GM12878 (cell line): ENCODE data around the gene SACM1L. TPM values are rescaled to one million over a fixed set of nuclear protein-coding genes. Genes with fewer than 3 reads are reported as not detected.

Experiments used
- BHLHE40 ChIP-seq, 2 experiments: fragments of 450-650 bp in 1 of 2; IDR thresholded peaks; 2 replicates each; pipeline ENCODE4 v1.6.1; 2011 to 2017; ENCODE audit warnings: low read depth in 2 of 2, borderline replicate concordance in 1 of 2, improper control_type of control experiment in 1 of 2, low read length in 1 of 2, mild to moderate bottlenecking in 1 of 2
- CEBPB ChIP-seq, 2 experiments: fragments of 150-350 bp in 1 of 2; IDR thresholded peaks; 2 replicates each; pipeline ENCODE4 v1.6.1; 2012 to 2014; ENCODE audit warnings: low read depth in 2 of 2, low read length in 2 of 2, borderline replicate concordance in 1 of 2, inconsistent platforms in 1 of 2
- CHD4 ChIP-seq: fragments of 200-600 bp; sonication (generic); IDR thresholded peaks from 2 replicates; pipeline ENCODE4 v1.6.1; 2016; ENCODE audit warnings: mild to moderate bottlenecking
- CREB1 ChIP-seq: IDR thresholded peaks from 2 replicates; pipeline ENCODE4 v1.6.1; 2012; ENCODE audit warnings: low read depth, mild to moderate bottlenecking, inconsistent platforms
- CREM ChIP-seq: IDR thresholded peaks from 2 replicates; pipeline ENCODE4 v1.6.1; 2014; ENCODE audit warnings: antibody characterized with exemption, low read depth
- EP300 ChIP-seq, 2 experiments: fragments of 150-350 bp in 1 of 2; IDR thresholded peaks; 2 replicates each; pipeline ENCODE4 v1.6.1; 2011 to 2012; ENCODE audit warnings: low read depth in 2 of 2, low read length in 2 of 2, borderline replicate concordance in 1 of 2, improper control_type of control experiment in 1 of 2, inconsistent platforms in 1 of 2; ENCODE audit not compliant: control insufficient read depth in 1 of 2
- ETV6 ChIP-seq, 2 experiments: fragments of 450-650 bp in 1 of 2; IDR thresholded peaks in 1 of 2; conservative IDR thresholded peaks in 1 of 2; 2 replicates each; pipeline ENCODE4 v1.6.1; 2014; ENCODE audit warnings: antibody characterized with exemption in 1 of 2, borderline replicate concordance in 1 of 2, low read depth in 1 of 2, mild to moderate bottlenecking in 1 of 2, moderate library complexity in 1 of 2
- MTA3 ChIP-seq: IDR thresholded peaks from 2 replicates; pipeline ENCODE4 v1.6.1; 2012; ENCODE audit warnings: low read length, inconsistent platforms, borderline replicate concordance
- NFIC ChIP-seq: IDR thresholded peaks from 2 replicates; pipeline ENCODE4 v1.6.1; 2012; ENCODE audit warnings: low read depth, mild to moderate bottlenecking, inconsistent platforms, low read length, moderate library complexity
- NFYA ChIP-seq: IDR thresholded peaks from 2 replicates; pipeline ENCODE4 v1.6.1; 2011; ENCODE audit warnings: low read depth, mild to moderate bottlenecking, low read length, improper control_type of control experiment, borderline replicate concordance
- PAX5 ChIP-seq: IDR thresholded peaks from 2 replicates; pipeline ENCODE4 v1.6.1; 2011; ENCODE audit warnings: low read depth, low read length, borderline replicate concordance
- POU2F2 ChIP-seq: IDR thresholded peaks from 3 replicates; pipeline ENCODE4 v1.6.1; 2011; ENCODE audit warnings: low read depth, mild to moderate bottlenecking, low read length, borderline replicate concordance
- RUNX3 ChIP-seq: IDR thresholded peaks from 2 replicates; pipeline ENCODE4 v1.6.1; 2012; ENCODE audit warnings: low read length, inconsistent platforms
- SUPT20H ChIP-seq: IDR thresholded peaks from 2 replicates; pipeline ENCODE4 v1.6.1; 2011; ENCODE audit warnings: low read depth, mild to moderate bottlenecking, low read length, moderate library complexity, borderline replicate concordance; ENCODE audit not compliant: control insufficient read depth
- TBL1XR1 ChIP-seq: IDR thresholded peaks from 2 replicates; pipeline ENCODE4 v1.6.1; 2012; ENCODE audit warnings: low read depth, low read length, improper control_type of control experiment
- TCF3 ChIP-seq: IDR thresholded peaks from 2 replicates; pipeline ENCODE4 v1.6.1; 2012; ENCODE audit warnings: low read depth, mild to moderate bottlenecking, low read length, borderline replicate concordance; ENCODE audit not compliant: insufficient read depth
- ZNF274 ChIP-seq: IDR thresholded peaks from one replicate; pipeline ENCODE4 v1.8.0; 2011; ENCODE audit not compliant: insufficient read length, insufficient read depth
- polyA plus RNA-seq, 11 experiments: library from polyadenylated mRNA; depleted of rRNA in 4 of 11; unstranded in 6 of 11; stranded (reverse) in 5 of 11; fragments of >200 nt; fragmentation: Nextera tagmentation in 4 of 11; fragmentation: Illumina TruSeq in 1 of 11; extraction: Ambion mirVana in 4 of 11; extraction: Trizol in 1 of 11; gene quantifications; 1 replicate in 1 of 11; 2 replicates in 10 of 11; pipeline versions ENCODE4 v1.2.1 to v1.2.3, GENCODE V29; 2011 to 2016; ENCODE audit warnings: inconsistent platforms in 2 of 11, missing spikeins in 2 of 11, low read depth in 1 of 11
- total RNA-seq, 4 experiments: library from RNA; depleted of rRNA in 3 of 4; stranded (reverse); fragments of >200 nt in 3 of 4; fragmentation: Illumina TruSeq in 1 of 4; extraction: Trizol in 1 of 4; gene quantifications; 2 replicates each; pipeline versions ENCODE4 v1.2.1 to v1.2.3, GENCODE V29; 2013 to 2021
- TF ChIP-seq, protein P1 (sequence below): fragments of 450-650 bp; IDR thresholded peaks from 2 replicates; pipeline ENCODE4 v1.6.1; 2016; ENCODE audit warnings: mild to moderate bottlenecking
- TF ChIP-seq, protein P2 (sequence below): IDR thresholded peaks from 2 replicates; pipeline ENCODE4 v1.6.1; 2012; ENCODE audit warnings: mild to moderate bottlenecking, low read depth, low read length
- TF ChIP-seq, protein P3 (sequence below): IDR thresholded peaks from 2 replicates; pipeline ENCODE4 v1.6.1; 2011; ENCODE audit warnings: borderline replicate concordance, low read depth, mild to moderate bottlenecking, moderate library complexity, low read length; ENCODE audit not compliant: insufficient read depth, poor library complexity, severe bottlenecking
- TF ChIP-seq, protein P4 (sequence below): fragments of 450-650 bp; IDR thresholded peaks from 2 replicates; pipeline ENCODE4 v1.6.1; 2017; ENCODE audit warnings: low read depth, mild to moderate bottlenecking, moderate library complexity
- TF ChIP-seq, protein P5 (sequence below): IDR thresholded peaks from 2 replicates; pipeline ENCODE4 v1.6.1; 2012; ENCODE audit warnings: low read depth, low read length, improper control_type of control experiment

Gene SACM1L
- total and polyA plus RNA-seq, 10 of the 15 experiments (the other 5 are each of a cell fraction or from before 2014, with no cell fraction given), result 16.5 to 48.3 (median 28.9) TPM

DNA sequence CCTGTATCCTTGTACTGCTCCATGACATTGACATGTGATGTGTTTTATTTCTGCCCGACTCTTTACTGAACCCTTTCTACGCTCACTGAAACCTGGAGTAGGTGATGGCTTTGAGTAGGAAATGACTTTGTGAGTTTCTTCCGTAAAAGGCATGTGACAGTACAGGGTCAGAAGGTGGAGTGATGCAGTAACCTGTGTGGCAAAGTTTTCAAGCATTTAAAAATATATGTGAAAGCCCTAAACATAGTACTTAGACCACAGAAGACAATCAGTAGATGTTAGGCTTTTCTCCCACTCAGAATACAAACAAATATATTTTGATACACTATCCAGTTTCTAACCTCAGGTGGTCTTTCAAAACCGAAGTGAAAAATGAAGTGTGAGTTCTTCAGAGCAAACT, 31.3 kb upstream of the SACM1L start (continued):
- TF ChIP-seq ZNF274, result no peak
- TF ChIP-seq EP300 (IDR thresholded peaks at IDR 0.05; ENCODE audit: borderline replicate concordance in 1 of 2, control insufficient read depth in 1 of 2, low read depth in 2 of 2, low read length in 2 of 2), result peak; percentile 75 to 89; a peak in 3 of 4 replicates
- TF ChIP-seq, protein P1, sequence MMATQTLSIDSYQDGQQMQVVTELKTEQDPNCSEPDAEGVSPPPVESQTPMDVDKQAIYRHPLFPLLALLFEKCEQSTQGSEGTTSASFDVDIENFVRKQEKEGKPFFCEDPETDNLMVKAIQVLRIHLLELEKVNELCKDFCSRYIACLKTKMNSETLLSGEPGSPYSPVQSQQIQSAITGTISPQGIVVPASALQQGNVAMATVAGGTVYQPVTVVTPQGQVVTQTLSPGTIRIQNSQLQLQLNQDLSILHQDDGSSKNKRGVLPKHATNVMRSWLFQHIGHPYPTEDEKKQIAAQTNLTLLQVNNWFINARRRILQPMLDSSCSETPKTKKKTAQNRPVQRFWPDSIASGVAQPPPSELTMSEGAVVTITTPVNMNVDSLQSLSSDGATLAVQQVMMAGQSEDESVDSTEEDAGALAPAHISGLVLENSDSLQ, result peak; percentile 54; the same call in 1 of the 2 replicates
- TF ChIP-seq TCF3, result no peak
- TF ChIP-seq CREB1, result peak; percentile 68
- peak in 1 of 2 experiments; percentile 62; a peak in 1 of 4 replicates for TF ChIP-seq ETV6 (conservative IDR thresholded peaks at IDR 0.05 in 1 of 2, IDR thresholded peaks at IDR 0.05 in 1 of 2; ENCODE audit: borderline replicate concordance in 1 of 2, low read depth in 1 of 2)
- no peak for TF ChIP-seq SUPT20H
- TF ChIP-seq CREM, result peak; percentile 64
- peak; percentile 42; the same call in 1 of the 2 replicates for TF ChIP-seq PAX5
- TF ChIP-seq, protein P2, sequence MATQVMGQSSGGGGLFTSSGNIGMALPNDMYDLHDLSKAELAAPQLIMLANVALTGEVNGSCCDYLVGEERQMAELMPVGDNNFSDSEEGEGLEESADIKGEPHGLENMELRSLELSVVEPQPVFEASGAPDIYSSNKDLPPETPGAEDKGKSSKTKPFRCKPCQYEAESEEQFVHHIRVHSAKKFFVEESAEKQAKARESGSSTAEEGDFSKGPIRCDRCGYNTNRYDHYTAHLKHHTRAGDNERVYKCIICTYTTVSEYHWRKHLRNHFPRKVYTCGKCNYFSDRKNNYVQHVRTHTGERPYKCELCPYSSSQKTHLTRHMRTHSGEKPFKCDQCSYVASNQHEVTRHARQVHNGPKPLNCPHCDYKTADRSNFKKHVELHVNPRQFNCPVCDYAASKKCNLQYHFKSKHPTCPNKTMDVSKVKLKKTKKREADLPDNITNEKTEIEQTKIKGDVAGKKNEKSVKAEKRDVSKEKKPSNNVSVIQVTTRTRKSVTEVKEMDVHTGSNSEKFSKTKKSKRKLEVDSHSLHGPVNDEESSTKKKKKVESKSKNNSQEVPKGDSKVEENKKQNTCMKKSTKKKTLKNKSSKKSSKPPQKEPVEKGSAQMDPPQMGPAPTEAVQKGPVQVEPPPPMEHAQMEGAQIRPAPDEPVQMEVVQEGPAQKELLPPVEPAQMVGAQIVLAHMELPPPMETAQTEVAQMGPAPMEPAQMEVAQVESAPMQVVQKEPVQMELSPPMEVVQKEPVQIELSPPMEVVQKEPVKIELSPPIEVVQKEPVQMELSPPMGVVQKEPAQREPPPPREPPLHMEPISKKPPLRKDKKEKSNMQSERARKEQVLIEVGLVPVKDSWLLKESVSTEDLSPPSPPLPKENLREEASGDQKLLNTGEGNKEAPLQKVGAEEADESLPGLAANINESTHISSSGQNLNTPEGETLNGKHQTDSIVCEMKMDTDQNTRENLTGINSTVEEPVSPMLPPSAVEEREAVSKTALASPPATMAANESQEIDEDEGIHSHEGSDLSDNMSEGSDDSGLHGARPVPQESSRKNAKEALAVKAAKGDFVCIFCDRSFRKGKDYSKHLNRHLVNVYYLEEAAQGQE, result no peak
- peak; percentile 77 to 83; a peak in 3 of 4 replicates for TF ChIP-seq BHLHE40 (IDR thresholded peaks at IDR 0.05; ENCODE audit: borderline replicate concordance in 1 of 2, low read depth in 2 of 2, low read length in 1 of 2)
- no peak for TF ChIP-seq CHD4
- TF ChIP-seq NFIC, result peak; percentile 83
- no peak for TF ChIP-seq CEBPB (IDR thresholded peaks at IDR 0.05; ENCODE audit: borderline replicate concordance in 1 of 2, low read depth in 2 of 2, low read length in 2 of 2)
- TF ChIP-seq, protein P3, sequence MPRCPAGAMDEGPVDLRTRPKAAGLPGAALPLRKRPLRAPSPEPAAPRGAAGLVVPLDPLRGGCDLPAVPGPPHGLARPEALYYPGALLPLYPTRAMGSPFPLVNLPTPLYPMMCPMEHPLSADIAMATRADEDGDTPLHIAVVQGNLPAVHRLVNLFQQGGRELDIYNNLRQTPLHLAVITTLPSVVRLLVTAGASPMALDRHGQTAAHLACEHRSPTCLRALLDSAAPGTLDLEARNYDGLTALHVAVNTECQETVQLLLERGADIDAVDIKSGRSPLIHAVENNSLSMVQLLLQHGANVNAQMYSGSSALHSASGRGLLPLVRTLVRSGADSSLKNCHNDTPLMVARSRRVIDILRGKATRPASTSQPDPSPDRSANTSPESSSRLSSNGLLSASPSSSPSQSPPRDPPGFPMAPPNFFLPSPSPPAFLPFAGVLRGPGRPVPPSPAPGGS, result peak; percentile 15
- TF ChIP-seq, protein P4, sequence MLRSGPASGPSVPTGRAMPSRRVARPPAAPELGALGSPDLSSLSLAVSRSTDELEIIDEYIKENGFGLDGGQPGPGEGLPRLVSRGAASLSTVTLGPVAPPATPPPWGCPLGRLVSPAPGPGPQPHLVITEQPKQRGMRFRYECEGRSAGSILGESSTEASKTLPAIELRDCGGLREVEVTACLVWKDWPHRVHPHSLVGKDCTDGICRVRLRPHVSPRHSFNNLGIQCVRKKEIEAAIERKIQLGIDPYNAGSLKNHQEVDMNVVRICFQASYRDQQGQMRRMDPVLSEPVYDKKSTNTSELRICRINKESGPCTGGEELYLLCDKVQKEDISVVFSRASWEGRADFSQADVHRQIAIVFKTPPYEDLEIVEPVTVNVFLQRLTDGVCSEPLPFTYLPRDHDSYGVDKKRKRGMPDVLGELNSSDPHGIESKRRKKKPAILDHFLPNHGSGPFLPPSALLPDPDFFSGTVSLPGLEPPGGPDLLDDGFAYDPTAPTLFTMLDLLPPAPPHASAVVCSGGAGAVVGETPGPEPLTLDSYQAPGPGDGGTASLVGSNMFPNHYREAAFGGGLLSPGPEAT, result peak; percentile 80; the same call in 1 of the 2 replicates
- TF ChIP-seq, protein P5, sequence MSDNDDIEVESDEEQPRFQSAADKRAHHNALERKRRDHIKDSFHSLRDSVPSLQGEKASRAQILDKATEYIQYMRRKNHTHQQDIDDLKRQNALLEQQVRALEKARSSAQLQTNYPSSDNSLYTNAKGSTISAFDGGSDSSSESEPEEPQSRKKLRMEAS, result no peak
- peak; percentile 61; the same call in 1 of the 2 replicates for TF ChIP-seq MTA3
- no peak for TF ChIP-seq NFYA
- TF ChIP-seq RUNX3, result peak; percentile 92
- 0 out of 3 replicates have a peak, but pooled peaks have one; percentile 21 for TF ChIP-seq POU2F2
- peak; percentile 98 for TF ChIP-seq TBL1XR1
